Activated T-helper 2 cell treated with anti-CD3 and anti-CD28 coated beads, Interferon-gamma antibody, Interleukin-2, Interleukin-4, amounts not matched to agents 10 μg/mL and 5 μg/mL and 100 μg/mL, durations not matched to agents 14 hours and 24 hours and 36 hours (primary cell): ENCODE measurements around the gene EPB41L2. TPM values are rescaled to one million over a fixed set of nuclear protein-coding genes. Genes with fewer than 3 reads are reported as not detected.

ENCODE experiments used
- DNase-seq: peaks from one replicate; pipeline ENCODE4 v3.0.0; 2021; ENCODE audit warnings: low spot score
- H3K27ac Mint-ChIP-seq: one replicate; pipeline ENCODE4 v1.8.0; 2021; ENCODE audit warnings: mixed read lengths
- H3K27me3 Mint-ChIP-seq: one replicate; pipeline ENCODE4 v1.8.0; 2021; ENCODE audit warnings: low read depth, mixed read lengths
- H3K36me3 Mint-ChIP-seq: one replicate; pipeline ENCODE4 v1.8.0; 2021; ENCODE audit warnings: low read depth, mixed read lengths
- H3K4me1 Mint-ChIP-seq: one replicate; pipeline ENCODE4 v1.8.0; 2021; ENCODE audit warnings: low read depth, mixed read lengths
- H3K4me3 Mint-ChIP-seq: one replicate; pipeline ENCODE4 v1.8.0; 2021; ENCODE audit warnings: low read depth, mild to moderate bottlenecking, moderate library complexity, mixed read lengths
- H3K9me3 Mint-ChIP-seq: one replicate; pipeline ENCODE4 v1.8.0; 2021; ENCODE audit warnings: mixed read lengths
- intact Hi-C: fragments of 100-400 bp; cut with micrococcal nuclease; formaldehyde crosslinking; loops from one replicate; pipeline ENCODE4 v1.15.1; 2023
- total RNA-seq: library from RNA; stranded (reverse); gene quantifications from 2 replicates; pipeline ENCODE4 v1.2.3, GENCODE V29; 2022

The EPB41L2 gene
- total RNA-seq, 1 donor from 2014 or later, result 20.8 TPM

DNA sequence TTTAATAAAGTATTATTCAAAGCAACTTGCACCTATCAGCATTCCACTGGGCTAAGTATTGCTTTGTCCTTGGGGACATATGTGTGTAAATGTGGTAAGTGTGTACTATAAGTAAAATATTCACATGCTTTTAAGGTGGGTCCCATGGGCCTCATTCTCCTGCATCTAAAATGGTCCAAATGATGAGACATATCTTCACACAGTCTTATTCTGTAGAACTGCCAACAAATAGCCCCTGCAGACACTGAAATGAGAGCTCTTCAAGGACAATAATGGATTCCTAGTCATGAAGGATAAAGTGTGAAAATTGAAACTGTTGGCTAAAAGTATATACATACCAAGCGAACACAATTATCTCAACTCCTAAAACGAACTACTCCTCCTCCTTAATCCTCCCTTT is 154.1 kb downstream of the EPB41L2 start:
- H3K4me3 Mint-ChIP-seq, result no peak overlapping the region
- H3K4me1 Mint-ChIP-seq, result peaks cover 14% of the 10 kb centered on the region
- H3K36me3 Mint-ChIP-seq, result no peaks in the 10 kb centered on the region
- H3K27ac Mint-ChIP-seq, result no peak overlapping the region
- peaks cover 3% of the 10 kb centered on the region for H3K9me3 Mint-ChIP-seq
- intact Hi-C loops, result no loop called here
- no peak for DNase-seq
- peaks cover 11% of the 10 kb centered on the region for H3K27me3 Mint-ChIP-seq

DNA sequence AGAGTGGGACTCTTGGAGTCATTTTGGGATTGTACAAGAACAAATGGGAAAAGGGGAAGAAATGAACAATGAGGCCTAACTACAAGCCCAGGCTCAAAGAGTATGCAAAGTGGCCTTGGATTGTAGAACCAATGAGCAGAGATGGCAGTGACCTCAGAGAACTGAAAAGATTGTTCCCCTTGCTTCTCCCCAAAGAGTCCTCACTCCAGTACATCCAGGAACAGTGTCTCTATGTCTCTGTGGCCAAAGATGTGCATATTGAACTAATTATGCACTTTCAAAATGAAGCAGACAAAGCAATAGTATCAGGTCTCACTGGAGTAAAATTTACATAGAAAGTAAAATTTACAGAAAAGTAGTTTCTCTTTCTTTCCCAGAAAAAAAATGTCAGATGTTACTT is 154.9 kb downstream of the EPB41L2 start:
- intact Hi-C loops, result no loop called here
- Mint-ChIP-seq H3K27me3 (peaks cover 10% of the 10 kb centered on the region), H3K36me3 (no peaks in the 10 kb centered on the region), H3K4me3 (no peak overlapping the region), H3K27ac (no peak overlapping the region), H3K4me1 (peaks cover 12% of the 10 kb centered on the region), H3K9me3 (peaks cover 3% of the 10 kb centered on the region)
- DNase-seq, result no peak

DNA sequence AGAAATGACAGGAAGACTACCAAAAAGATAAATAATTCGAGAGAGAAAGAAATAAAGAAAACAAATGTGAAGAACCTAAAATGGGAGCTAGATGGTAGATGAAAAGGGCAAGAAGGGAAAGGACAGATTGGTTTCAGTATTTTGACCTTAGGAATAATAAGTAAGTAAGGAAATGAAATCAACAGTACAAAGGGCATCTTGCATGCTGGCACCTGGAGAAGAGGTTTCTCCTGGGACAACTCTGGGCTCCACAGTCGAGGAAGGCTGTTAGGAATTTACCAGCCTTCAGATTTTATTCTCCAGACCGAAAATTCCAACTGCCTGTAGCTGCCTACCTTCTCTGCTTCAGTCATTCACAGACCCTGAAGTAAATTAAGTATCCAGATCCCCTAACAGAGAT is 155.4 kb downstream of the EPB41L2 start:
- Mint-ChIP-seq H3K36me3 (no peaks in the 10 kb centered on the region), H3K27me3 (peaks cover 10% of the 10 kb centered on the region), H3K27ac (no peak overlapping the region), H3K9me3 (peaks cover 3% of the 10 kb centered on the region), H3K4me1 (peaks cover 7% of the 10 kb centered on the region), H3K4me3 (no peak overlapping the region)
- intact Hi-C loops, result no loop called here
- no peak for DNase-seq

DNA sequence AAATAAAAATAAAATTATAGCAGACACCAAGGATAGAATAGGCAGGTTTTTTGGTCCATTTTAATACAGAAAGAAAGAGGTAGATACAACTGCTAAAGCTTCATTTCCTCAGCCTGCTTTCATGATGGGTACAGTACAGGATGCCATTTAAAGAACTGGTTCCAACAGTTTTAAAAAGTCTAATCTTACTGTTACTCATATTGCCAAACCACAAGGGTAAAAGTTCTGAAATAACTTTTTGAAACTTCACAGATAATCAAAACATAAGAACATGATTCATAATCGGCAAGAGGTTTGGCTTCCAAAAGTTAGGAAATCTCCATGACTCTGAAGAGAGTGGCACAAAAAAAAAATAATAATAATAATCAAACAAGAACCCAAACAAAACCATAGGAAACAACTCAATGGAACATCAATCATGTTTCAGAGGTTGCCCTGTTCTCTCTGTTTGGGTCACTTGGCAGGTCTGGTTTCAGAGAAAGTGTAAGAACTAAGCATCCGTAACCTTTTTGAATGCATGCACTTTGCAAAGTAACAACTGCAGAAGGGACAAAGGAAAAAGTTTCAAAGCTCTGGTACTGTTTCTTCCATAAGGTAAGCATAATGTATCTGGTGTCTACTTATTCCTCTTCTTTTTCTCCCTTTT is 156.2 kb downstream of the EPB41L2 start:
- no peak overlapping the region for H3K4me3 Mint-ChIP-seq
- peaks cover 4% of the 10 kb centered on the region for H3K4me1 Mint-ChIP-seq
- H3K36me3 Mint-ChIP-seq, result no peaks in the 10 kb centered on the region
- peaks cover 10% of the 10 kb centered on the region for H3K27me3 Mint-ChIP-seq
- H3K27ac Mint-ChIP-seq, result no peak overlapping the region
- intact Hi-C loops, result no loop called here
- no peak for DNase-seq
- peaks cover 3% of the 10 kb centered on the region for H3K9me3 Mint-ChIP-seq

DNA sequence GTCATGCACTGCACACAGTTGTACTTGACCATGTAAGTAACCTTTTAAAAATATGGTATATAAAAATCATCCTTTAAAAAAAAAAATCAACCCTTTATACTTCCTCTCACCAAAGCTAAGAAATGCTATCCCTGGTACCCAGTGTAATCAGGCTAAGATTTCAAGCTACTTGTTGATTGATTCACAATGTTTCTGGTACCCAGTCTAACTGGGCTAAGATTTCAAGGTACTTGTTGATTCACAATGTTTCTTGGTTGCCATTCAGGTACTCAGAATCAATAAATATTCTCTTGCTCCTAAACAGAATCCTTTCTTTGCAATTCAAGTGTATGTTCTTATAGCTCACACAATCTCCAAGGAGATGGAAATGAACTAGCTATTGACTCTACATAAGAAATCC is 159.4 kb downstream of the EPB41L2 start:
- no peak overlapping the region for H3K27ac Mint-ChIP-seq
- H3K4me3 Mint-ChIP-seq, result no peak overlapping the region
- H3K4me1 Mint-ChIP-seq, result peaks cover 4% of the 10 kb centered on the region
- intact Hi-C loops, result no loop called here
- no peaks in the 10 kb centered on the region for H3K36me3 Mint-ChIP-seq
- no peak for DNase-seq
- H3K27me3 Mint-ChIP-seq, result peaks cover 5% of the 10 kb centered on the region
- H3K9me3 Mint-ChIP-seq, result no peaks in the 10 kb centered on the region

DNA sequence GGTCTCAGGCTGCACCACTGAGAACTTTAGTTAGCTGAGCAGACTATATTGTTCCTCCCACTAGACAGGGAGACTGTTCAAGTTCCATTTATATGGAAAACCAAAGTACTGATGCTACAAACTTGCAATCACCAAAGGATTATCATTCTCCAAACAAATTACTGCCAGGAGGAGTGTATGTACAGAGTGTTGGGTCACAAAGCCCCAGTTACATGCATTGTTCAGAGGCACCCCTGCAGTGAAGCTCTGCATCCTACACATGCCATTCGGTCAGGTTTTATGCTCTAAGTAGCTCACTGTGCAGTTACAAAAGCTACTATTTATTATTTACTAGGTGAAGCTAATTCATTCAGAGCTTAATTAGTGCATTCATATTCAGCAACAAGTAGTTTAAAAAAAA is 160.0 kb downstream of the EPB41L2 start:
- Mint-ChIP-seq H3K27me3 (peaks cover 5% of the 10 kb centered on the region), H3K27ac (no peak overlapping the region), H3K4me3 (no peak overlapping the region), H3K36me3 (no peaks in the 10 kb centered on the region), H3K4me1 (peaks cover 4% of the 10 kb centered on the region), H3K9me3 (no peaks in the 10 kb centered on the region)
- DNase-seq, result no peak
- intact Hi-C loops, result no loop called here

DNA sequence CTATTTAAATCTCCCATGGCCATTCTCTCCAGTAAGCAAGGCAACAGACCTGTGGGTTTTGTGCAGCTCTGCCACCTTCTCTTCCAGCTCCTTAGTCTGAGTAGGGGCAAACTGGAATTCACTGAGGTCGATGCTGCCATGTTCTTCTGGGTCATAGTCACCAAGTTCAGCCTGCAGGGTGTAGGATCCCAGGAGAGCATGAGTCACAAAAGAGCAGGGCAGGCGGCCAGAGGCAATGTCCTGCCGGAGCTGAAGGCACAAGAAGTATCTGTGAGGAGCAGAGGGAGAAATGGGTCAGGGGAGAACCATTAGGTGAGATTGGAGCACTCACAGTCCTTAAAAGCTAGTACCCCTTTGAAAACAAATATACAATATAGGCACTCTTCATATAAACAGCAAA is 162.1 kb downstream of the EPB41L2 start:
- peaks cover 1% of the 10 kb centered on the region for H3K27me3 Mint-ChIP-seq
- intact Hi-C loops, result no loop called here
- H3K27ac Mint-ChIP-seq, result no peak overlapping the region
- no peaks in the 10 kb centered on the region for H3K4me1 Mint-ChIP-seq
- no peak for DNase-seq
- H3K4me3 Mint-ChIP-seq, result no peak overlapping the region
- H3K9me3 Mint-ChIP-seq, result no peaks in the 10 kb centered on the region
- no peaks in the 10 kb centered on the region for H3K36me3 Mint-ChIP-seq

DNA sequence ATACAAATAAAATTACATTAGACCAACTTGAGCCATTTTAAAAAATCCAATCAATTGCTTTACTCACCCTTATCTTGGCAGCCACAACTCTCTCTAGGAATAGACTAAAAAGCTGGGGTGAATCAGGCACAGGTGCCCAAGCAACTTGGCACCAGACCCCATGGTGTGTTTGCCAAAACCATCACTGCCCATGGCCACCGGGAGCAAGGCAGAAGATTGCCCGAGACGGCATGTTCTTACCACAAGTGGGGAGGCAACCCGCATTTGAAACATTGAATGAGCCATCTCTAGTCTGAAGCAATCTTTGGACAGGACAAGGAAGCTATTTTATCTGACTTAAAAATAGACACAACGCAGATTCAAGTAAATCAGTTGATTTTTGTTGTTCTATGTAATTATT is 166.8 kb downstream of the EPB41L2 start:
- Mint-ChIP-seq H3K27ac (no peak overlapping the region), H3K27me3 (no peaks in the 10 kb centered on the region), H3K4me3 (no peak overlapping the region), H3K4me1 (no peaks in the 10 kb centered on the region), H3K9me3 (no peaks in the 10 kb centered on the region), H3K36me3 (no peaks in the 10 kb centered on the region)
- intact Hi-C loops, result no loop called here
- no peak for DNase-seq

DNA sequence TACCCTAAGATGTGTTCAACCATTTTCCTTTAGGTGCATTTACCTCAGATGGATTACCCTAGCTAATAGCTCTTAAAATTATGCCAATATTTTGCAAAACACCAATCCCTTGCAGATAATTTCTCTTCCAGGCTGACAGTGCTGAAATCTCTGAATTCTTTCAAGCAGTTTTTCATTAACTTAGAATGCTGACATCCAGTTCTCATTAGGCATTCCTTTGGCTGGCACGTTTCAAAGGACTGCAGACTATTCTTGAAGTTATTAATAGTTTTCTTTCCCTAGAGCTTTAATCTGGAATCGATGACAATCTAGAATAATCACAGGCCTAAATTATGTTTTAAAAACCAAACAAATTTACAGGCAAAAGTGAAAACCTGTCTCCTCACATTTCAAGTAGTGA is 167.5 kb downstream of the EPB41L2 start:
- DNase-seq, result no peak
- Mint-ChIP-seq H3K27ac (no peak overlapping the region), H3K4me3 (no peak overlapping the region), H3K36me3 (no peaks in the 10 kb centered on the region), H3K27me3 (no peaks in the 10 kb centered on the region), H3K9me3 (no peaks in the 10 kb centered on the region), H3K4me1 (no peaks in the 10 kb centered on the region)
- intact Hi-C loops, result no loop called here

DNA sequence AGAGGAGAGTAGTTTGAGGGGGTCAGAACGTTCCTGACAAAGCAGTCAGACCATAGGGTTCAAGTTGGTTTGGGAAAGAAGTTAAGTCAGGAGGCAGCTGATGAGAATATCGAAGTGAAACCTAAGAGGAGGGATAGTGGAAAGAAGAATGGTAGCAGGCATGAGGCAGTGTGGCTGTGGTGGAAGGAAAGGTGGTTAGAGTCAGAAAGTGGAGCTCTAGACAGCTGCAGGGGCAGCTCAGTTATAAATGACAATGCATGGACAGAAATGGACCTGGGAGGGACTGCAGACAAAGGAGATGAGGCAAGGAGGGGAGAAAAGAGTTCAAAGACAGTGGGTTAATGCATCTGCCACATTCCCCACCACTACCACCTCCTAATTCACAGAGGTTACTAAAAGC is 169.3 kb downstream of the EPB41L2 start:
- Mint-ChIP-seq H3K9me3 (no peaks in the 10 kb centered on the region), H3K36me3 (no peaks in the 10 kb centered on the region), H3K27ac (no peak overlapping the region), H3K27me3 (no peaks in the 10 kb centered on the region), H3K4me1 (no peaks in the 10 kb centered on the region), H3K4me3 (no peak overlapping the region)
- no peak for DNase-seq
- intact Hi-C loops, result no loop called here

DNA sequence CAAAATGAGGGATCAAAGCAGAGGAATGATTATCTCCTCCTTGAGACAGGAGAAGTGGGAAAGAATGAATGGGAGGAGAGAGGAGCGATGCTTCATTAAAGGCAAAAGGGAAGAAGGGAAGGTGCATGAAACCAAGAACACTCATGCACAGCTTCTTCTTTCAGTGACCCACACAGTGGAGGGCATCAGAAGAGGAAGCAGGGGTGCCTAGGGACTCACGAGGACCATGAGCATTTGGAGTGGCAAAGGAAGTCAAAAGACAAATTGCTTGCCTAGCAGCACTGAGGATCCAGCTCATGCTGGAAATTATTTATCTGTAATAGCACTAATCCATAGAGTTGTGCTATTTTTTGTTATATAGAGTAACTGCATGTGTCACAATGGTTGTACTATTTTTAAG is 169.8 kb downstream of the EPB41L2 start:
- no peaks in the 10 kb centered on the region for H3K36me3 Mint-ChIP-seq

DNA sequence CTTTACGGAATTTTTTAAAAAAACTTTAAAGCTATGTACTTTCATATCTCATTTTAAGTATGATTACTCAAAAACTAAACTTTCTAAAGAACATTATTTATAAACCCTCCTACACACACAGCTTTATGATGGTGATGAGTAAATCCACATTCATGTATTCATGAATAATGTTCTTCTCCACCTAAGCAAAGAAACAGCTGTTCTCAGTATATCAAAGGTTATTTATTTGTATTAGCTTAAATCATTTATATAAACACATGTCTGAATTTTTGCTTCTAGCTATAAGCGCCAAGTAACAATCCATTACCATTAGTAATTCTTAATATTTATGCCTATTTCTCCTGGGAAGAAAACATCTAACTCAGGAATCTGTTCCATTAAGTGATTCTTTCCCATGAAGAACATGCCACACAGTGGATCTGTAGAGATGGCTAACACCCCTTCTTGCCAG is 172.5 kb downstream of the EPB41L2 start:
- no peaks in the 10 kb centered on the region for H3K27me3 Mint-ChIP-seq
- DNase-seq, result no peak
- no peak overlapping the region for H3K27ac Mint-ChIP-seq
- no peaks in the 10 kb centered on the region for H3K4me1 Mint-ChIP-seq
- intact Hi-C loops, result no loop called here
- no peak overlapping the region for H3K4me3 Mint-ChIP-seq
- no peaks in the 10 kb centered on the region for H3K9me3 Mint-ChIP-seq
- H3K36me3 Mint-ChIP-seq, result no peaks in the 10 kb centered on the region

More for the DNA sequence above, 169.8 kb downstream of the EPB41L2 start:
- DNase-seq, result no peak
- Mint-ChIP-seq H3K27me3 (no peaks in the 10 kb centered on the region), H3K9me3 (no peaks in the 10 kb centered on the region), H3K4me1 (no peaks in the 10 kb centered on the region), H3K27ac (no peak overlapping the region), H3K4me3 (no peak overlapping the region)
- intact Hi-C loops, result no loop called here

DNA sequence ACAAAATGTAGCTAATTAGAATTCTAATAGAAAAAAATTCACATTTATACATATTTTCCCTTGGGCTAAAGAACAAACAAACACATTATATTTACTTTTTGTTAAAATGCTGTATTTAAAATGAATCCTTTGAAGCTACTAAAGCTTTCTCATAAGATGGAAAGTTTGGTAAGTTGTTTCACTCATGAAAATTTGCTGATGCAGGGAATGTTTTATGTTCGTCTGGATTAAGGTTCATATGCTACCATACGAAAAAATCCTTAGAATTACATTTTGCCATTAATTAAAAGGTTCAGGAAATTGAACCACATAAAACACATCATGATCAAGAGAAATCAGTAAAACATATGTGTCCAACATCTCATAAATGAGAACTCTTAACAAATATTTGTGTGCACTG is 173.6 kb downstream of the EPB41L2 start:
- H3K36me3 Mint-ChIP-seq, result no peaks in the 10 kb centered on the region
- no peak overlapping the region for H3K27ac Mint-ChIP-seq
- DNase-seq, result no peak
- H3K27me3 Mint-ChIP-seq, result no peaks in the 10 kb centered on the region
- no peaks in the 10 kb centered on the region for H3K9me3 Mint-ChIP-seq
- intact Hi-C loops, result loop anchor here (5.0 kb wide), 1 partner anchor 738 kb away; the partner anchor contains the start of gene MED23
- no peak overlapping the region for H3K4me3 Mint-ChIP-seq
- no peaks in the 10 kb centered on the region for H3K4me1 Mint-ChIP-seq

DNA sequence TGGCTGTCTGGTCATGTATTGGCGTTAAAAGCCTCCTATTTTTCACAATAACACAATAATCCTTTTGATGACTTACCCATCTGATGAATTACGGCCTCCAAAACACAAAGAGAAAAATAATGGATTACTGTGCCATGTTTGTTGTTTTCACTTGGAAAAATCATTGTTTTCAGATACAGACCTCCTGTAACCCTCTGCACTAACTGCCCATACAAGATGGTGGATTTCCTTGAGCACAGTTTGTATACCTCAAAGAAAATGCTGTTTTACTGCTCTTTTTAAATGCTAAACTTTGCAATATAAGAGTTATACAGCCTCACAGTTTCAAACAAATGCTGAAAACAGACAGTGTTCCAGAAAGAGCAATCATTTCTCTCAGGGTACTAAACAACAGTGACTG is 174.8 kb downstream of the EPB41L2 start:
- H3K27me3 Mint-ChIP-seq, result no peaks in the 10 kb centered on the region
- intact Hi-C loops, result loop anchor here (5.0 kb wide), 1 partner anchor 739 kb away; the partner anchor contains the start of gene MED23
- no peak overlapping the region for H3K4me3 Mint-ChIP-seq
- no peaks in the 10 kb centered on the region for H3K36me3 Mint-ChIP-seq
- no peak for DNase-seq
- no peak overlapping the region for H3K27ac Mint-ChIP-seq
- no peaks in the 10 kb centered on the region for H3K4me1 Mint-ChIP-seq
- H3K9me3 Mint-ChIP-seq, result no peaks in the 10 kb centered on the region
